Activated T-helper 2 cell treated with anti-CD3 and anti-CD28 coated beads, Interferon-gamma antibody, Interleukin-2, Interleukin-4, amounts not matched to agents 10 μg/mL and 5 μg/mL and 100 μg/mL, durations not matched to agents 14 hours and 24 hours and 36 hours (primary cell): Measurements from ENCODE around the gene LGALS3BP. TPM values are rescaled to one million over a fixed set of nuclear protein-coding genes. Genes with fewer than 3 reads are reported as not detected.

Source experiments
- DNase-seq: peaks from one replicate; pipeline ENCODE4 v3.0.0; 2021; ENCODE audit warnings: low spot score
- H3K27ac Mint-ChIP-seq: one replicate; pipeline ENCODE4 v1.8.0; 2021; ENCODE audit warnings: mixed read lengths
- H3K27me3 Mint-ChIP-seq: one replicate; pipeline ENCODE4 v1.8.0; 2021; ENCODE audit warnings: low read depth, mixed read lengths
- H3K36me3 Mint-ChIP-seq: one replicate; pipeline ENCODE4 v1.8.0; 2021; ENCODE audit warnings: low read depth, mixed read lengths
- H3K4me1 Mint-ChIP-seq: one replicate; pipeline ENCODE4 v1.8.0; 2021; ENCODE audit warnings: low read depth, mixed read lengths
- H3K4me3 Mint-ChIP-seq: one replicate; pipeline ENCODE4 v1.8.0; 2021; ENCODE audit warnings: low read depth, mild to moderate bottlenecking, moderate library complexity, mixed read lengths
- H3K9me3 Mint-ChIP-seq: one replicate; pipeline ENCODE4 v1.8.0; 2021; ENCODE audit warnings: mixed read lengths
- intact Hi-C: fragments of 100-400 bp; cut with micrococcal nuclease; formaldehyde crosslinking; loops from one replicate; pipeline ENCODE4 v1.15.1; 2023
- total RNA-seq: library from RNA; stranded (reverse); gene quantifications from 2 replicates; pipeline ENCODE4 v1.2.3, GENCODE V29; 2022

The LGALS3BP gene
- total RNA-seq, 1 donor from 2014 or later, result 57.5 TPM

- Mint-ChIP-seq H3K9me3 (no peaks in the 10 kb centered on the region), H3K4me1 (peaks cover 11% of the 10 kb centered on the region), H3K36me3 (no peaks in the 10 kb centered on the region), H3K4me3 (peak overlapping the region; percentile 55), H3K27ac (no peak overlapping the region), H3K27me3 (peaks cover 33% of the 10 kb centered on the region)
- intact Hi-C loops, result loop anchor here (10.0 kb wide), 1 partner anchor 59 kb away; no protein-coding TSS in a partner anchor
- peak; percentile 56 for DNase-seq
These were observed 55.9 kb downstream of the LGALS3BP start for GRCh38 chr17:78923660-78924453.

GRCh38 chr17:78922816-78923498 lies 56.8 kb downstream of the LGALS3BP start:
- H3K4me3 Mint-ChIP-seq, result peak overlapping the region; percentile 53

GRCh38 chr17:78921437-78921971 lies 58.2 kb downstream of the LGALS3BP start:
- Mint-ChIP-seq H3K27ac (no peak overlapping the region), H3K4me3 (no peak overlapping the region), H3K36me3 (no peaks in the 10 kb centered on the region), H3K9me3 (no peaks in the 10 kb centered on the region), H3K4me1 (peaks cover 11% of the 10 kb centered on the region), H3K27me3 (peaks cover 21% of the 10 kb centered on the region)
- DNase-seq, result no peak
- intact Hi-C loops, result loop anchor here (10.0 kb wide), 1 partner anchor 57 kb away; no protein-coding TSS in a partner anchor

More at GRCh38 chr17:78922816-78923498, 56.8 kb downstream of the LGALS3BP start:
- intact Hi-C loops, result loop anchor here (10.0 kb wide), 1 partner anchor 58 kb away; no protein-coding TSS in a partner anchor
- peaks cover 11% of the 10 kb centered on the region for H3K4me1 Mint-ChIP-seq
- H3K36me3 Mint-ChIP-seq, result no peaks in the 10 kb centered on the region
- H3K27me3 Mint-ChIP-seq, result peaks cover 29% of the 10 kb centered on the region
- no peaks in the 10 kb centered on the region for H3K9me3 Mint-ChIP-seq
- DNase-seq, result no peak
- no peak overlapping the region for H3K27ac Mint-ChIP-seq

Other genes with a start within 250 kb of the LGALS3BP start
- gene CYTH1, start 197.7 kb downstream of the LGALS3BP start, total RNA-seq, result 83.5 and 95.7 TPM in 2 replicates
- 103 and 105 TPM in 2 replicates for gene USP36, start 139.1 kb downstream of the LGALS3BP start, total RNA-seq
- not detected in 2 replicates for gene CEP295NL, start 76.7 kb downstream of the LGALS3BP start, total RNA-seq
- 0.71 and 0.84 TPM in 2 replicates for gene TIMP2, start 54.5 kb downstream of the LGALS3BP start, total RNA-seq
- 55.8 and 71.8 TPM in 2 replicates for gene CANT1, start 29.8 kb upstream of the LGALS3BP start, total RNA-seq
- gene C1QTNF1, start 44.2 kb upstream of the LGALS3BP start, total RNA-seq, result not detected in 2 replicates
- gene ENGASE, start 94.9 kb upstream of the LGALS3BP start, total RNA-seq, result 51.0 and 51.4 TPM in 2 replicates